ENCODE results near the gene ASB1.

ASB1 gene

DNA sequence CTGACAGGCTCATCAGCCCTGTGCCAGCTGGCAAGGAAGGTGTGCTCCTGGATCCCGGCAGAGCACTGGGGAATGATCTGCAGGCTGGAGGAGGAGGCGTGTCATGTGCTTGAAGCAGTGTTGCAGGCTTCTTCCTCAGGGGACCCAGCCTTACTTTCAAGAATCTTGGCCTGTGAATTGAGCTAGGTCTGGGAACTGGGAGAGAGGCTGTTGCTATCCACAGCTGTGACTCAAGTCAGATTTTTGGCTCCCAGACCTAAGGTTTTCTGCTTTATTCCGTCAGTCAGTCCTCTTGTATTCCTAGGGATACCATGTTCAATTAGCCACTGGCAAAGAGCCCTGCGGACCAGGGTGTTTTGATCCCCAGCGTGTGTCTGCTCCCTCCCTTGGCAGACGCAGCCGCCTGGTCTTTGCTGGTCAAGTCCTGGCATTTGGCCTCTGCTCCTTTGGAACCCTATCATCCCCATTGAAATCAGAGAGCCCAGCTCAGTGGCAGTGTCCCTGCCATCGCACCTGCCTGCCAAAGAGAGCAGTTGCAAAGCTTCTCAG, 32.4 kb downstream of the ASB1 start:
- Histone ChIP-seq H4K20me1 (ENCODE audit: low read depth, low read length) (no peaks in the 10 kb centered on the region), H3K9ac (ENCODE audit: low read length) (no peak overlapping the region), H3K9me2 (replicated peaks; ENCODE audit: insufficient read depth, low read length) (no peaks in the 10 kb centered on the region), H3K27ac (ENCODE audit: low read depth, low read length) (no peak overlapping the region), H3K9me3 (ENCODE audit: insufficient read depth, low read length) (no peaks in the 10 kb centered on the region), H3K79me2 (ENCODE audit: insufficient read depth, low read length) (no peaks in the 10 kb centered on the region), H3K4me2 (ENCODE audit: low read depth, low read length, poor library complexity, severe bottlenecking) (no peak overlapping the region), H3K4me3 (ENCODE audit: insufficient read depth, low read length, poor library complexity, severe bottlenecking) (no peak overlapping the region), H3F3A (ENCODE audit: insufficient read depth) (no peaks in the 10 kb centered on the region), H3K27me3 (ENCODE audit: low read length) (no peaks in the 10 kb centered on the region), H2AFZ (ENCODE audit: low read depth, low read length, severe bottlenecking) (no peak overlapping the region), H3K36me3 (ENCODE audit: low read length) (no peaks in the 10 kb centered on the region)
- no peak for TF ChIP-seq EZH2phosphoT487 (conservative IDR thresholded peaks at IDR 0.05; ENCODE audit: low read length)
- TF ChIP-seq, protein P1, sequence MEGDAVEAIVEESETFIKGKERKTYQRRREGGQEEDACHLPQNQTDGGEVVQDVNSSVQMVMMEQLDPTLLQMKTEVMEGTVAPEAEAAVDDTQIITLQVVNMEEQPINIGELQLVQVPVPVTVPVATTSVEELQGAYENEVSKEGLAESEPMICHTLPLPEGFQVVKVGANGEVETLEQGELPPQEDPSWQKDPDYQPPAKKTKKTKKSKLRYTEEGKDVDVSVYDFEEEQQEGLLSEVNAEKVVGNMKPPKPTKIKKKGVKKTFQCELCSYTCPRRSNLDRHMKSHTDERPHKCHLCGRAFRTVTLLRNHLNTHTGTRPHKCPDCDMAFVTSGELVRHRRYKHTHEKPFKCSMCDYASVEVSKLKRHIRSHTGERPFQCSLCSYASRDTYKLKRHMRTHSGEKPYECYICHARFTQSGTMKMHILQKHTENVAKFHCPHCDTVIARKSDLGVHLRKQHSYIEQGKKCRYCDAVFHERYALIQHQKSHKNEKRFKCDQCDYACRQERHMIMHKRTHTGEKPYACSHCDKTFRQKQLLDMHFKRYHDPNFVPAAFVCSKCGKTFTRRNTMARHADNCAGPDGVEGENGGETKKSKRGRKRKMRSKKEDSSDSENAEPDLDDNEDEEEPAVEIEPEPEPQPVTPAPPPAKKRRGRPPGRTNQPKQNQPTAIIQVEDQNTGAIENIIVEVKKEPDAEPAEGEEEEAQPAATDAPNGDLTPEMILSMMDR (IDR thresholded peaks at IDR 0.05; ENCODE audit: insufficient read depth, low read length, poor library complexity, severe bottlenecking) = no peak

DNA sequence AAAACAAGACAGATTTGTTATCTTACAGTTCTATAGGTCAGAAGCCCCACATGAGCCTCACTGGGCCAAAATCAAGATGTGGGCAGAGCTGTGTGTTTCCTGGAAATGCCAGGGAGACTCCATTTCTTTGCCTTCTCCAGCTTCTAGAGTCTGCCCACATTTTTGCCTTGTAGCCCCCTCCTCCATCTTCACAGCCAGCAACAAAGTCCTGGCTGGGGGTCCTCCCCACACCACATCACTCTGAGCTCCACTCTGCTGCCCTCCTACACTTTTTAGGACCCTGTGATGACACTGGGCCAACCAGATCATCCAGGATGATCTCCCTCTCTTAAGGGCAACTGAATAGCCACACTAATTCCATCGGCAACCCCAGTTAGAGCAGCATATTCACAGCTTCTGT, 34.3 kb downstream of the ASB1 start:
- H2AFZ ChIP-seq (ENCODE audit: low read depth, low read length, severe bottlenecking) = no peak overlapping the region
- no peaks in the 10 kb centered on the region for H3K79me2 ChIP-seq (ENCODE audit: insufficient read depth, low read length)
- H3K4me3 ChIP-seq (ENCODE audit: insufficient read depth, low read length, poor library complexity, severe bottlenecking) = no peak overlapping the region
- H4K20me1 ChIP-seq (ENCODE audit: low read depth, low read length) = no peaks in the 10 kb centered on the region
- no peak overlapping the region for H3K4me2 ChIP-seq (ENCODE audit: low read depth, low read length, poor library complexity, severe bottlenecking)
- H3K36me3 ChIP-seq (ENCODE audit: low read length) = no peaks in the 10 kb centered on the region
- no peak overlapping the region for H3K9ac ChIP-seq (ENCODE audit: low read length)
- H3K9me2 ChIP-seq (replicated peaks; ENCODE audit: insufficient read depth, low read length) = no peaks in the 10 kb centered on the region
- H3K9me3 ChIP-seq (ENCODE audit: insufficient read depth, low read length) = no peaks in the 10 kb centered on the region
- H3K27me3 ChIP-seq (ENCODE audit: low read length) = no peaks in the 10 kb centered on the region
- TF ChIP-seq, protein P1 (IDR thresholded peaks at IDR 0.05; ENCODE audit: insufficient read depth, low read length, poor library complexity, severe bottlenecking) = no peak
- no peaks in the 10 kb centered on the region for H3F3A ChIP-seq (ENCODE audit: insufficient read depth)
- no peak overlapping the region for H3K27ac ChIP-seq (ENCODE audit: low read depth, low read length)

- Histone ChIP-seq H3K9me3 (ENCODE audit: insufficient read depth, low read length) (no peaks in the 10 kb centered on the region), H2AFZ (ENCODE audit: low read depth, low read length, severe bottlenecking) (no peak overlapping the region), H3K4me3 (ENCODE audit: insufficient read depth, low read length, poor library complexity, severe bottlenecking) (no peak overlapping the region), H3K79me2 (ENCODE audit: insufficient read depth, low read length) (no peaks in the 10 kb centered on the region), H3K36me3 (ENCODE audit: low read length) (no peaks in the 10 kb centered on the region), H3K4me2 (ENCODE audit: low read depth, low read length, poor library complexity, severe bottlenecking) (no peak overlapping the region), H3K9ac (ENCODE audit: low read length) (no peak overlapping the region), H3K9me2 (replicated peaks; ENCODE audit: insufficient read depth, low read length) (no peaks in the 10 kb centered on the region), H3F3A (ENCODE audit: insufficient read depth) (no peaks in the 10 kb centered on the region), H3K27ac (ENCODE audit: low read depth, low read length) (no peak overlapping the region), H3K27me3 (ENCODE audit: low read length) (no peaks in the 10 kb centered on the region), H4K20me1 (ENCODE audit: low read depth, low read length) (no peaks in the 10 kb centered on the region)
- TF ChIP-seq, protein P1 (IDR thresholded peaks at IDR 0.05; ENCODE audit: insufficient read depth, low read length, poor library complexity, severe bottlenecking) = no peak
- TF ChIP-seq EZH2phosphoT487 (conservative IDR thresholded peaks at IDR 0.05; ENCODE audit: low read length) = no peak
Measured at GRCh38 chr2:238461491-238461890, 34.8 kb downstream of the ASB1 start.

Data from SU-DHL-6 (cell line).